GM18499 (cell line): ENCODE data around the gene RLIM.

Source experiments
- ATAC-seq: cut with Tn5 transposase; IDR thresholded peaks from one replicate; pipeline ENCODE4 v1.9.1; 2021; ENCODE audit warnings: moderate number of reproducible peaks; ENCODE audit not compliant: insufficient read depth, unreplicated experiment

RLIM gene

GRCh38 chrX:74536832-74537371, 77.5 kb downstream of the RLIM start:
- no peak for ATAC-seq

GRCh38 chrX:74536152-74536831, 78.1 kb downstream of the RLIM start:
- no peak for ATAC-seq

- no peak for ATAC-seq
Measured at GRCh38 chrX:74535408-74536151, 78.8 kb downstream of the RLIM start.
